OCI-LY3 (cell line): ENCODE measurements around the gene DAGLA.

ENCODE experiments used
- H2AFZ ChIP-seq: fragments of 200-600, 300-600 bp; shearing (Covaris generic); 2 replicates; pipeline ENCODE4 v1.6.0; 2014; ENCODE audit warnings: antibody characterized with exemption, low read depth, low read length
- H3K27ac ChIP-seq: fragments of 200-600, 300-600 bp; sonication (generic); 2 replicates; pipeline ENCODE4 v1.5.1; 2014; ENCODE audit warnings: mild to moderate bottlenecking, low read length, moderate library complexity, mixed read lengths
- H3K27me3 ChIP-seq: fragments of 200-600, 300-600 bp; sonication (generic); 2 replicates; pipeline ENCODE4 v1.6.1; 2014; ENCODE audit warnings: low read depth, low read length, mixed read lengths
- H3K36me3 ChIP-seq: fragments of 200-600, 300-600 bp; sonication (generic); replicated peaks from 2 replicates; pipeline ENCODE3; 2014; ENCODE audit warnings: low read depth, low read length, mixed read lengths
- H3K4me1 ChIP-seq: fragments of 300-600, 200-600 bp; sonication (generic); 2 replicates; pipeline ENCODE4 v1.6.1; 2014; ENCODE audit warnings: low read length, mixed read lengths
- H3K4me2 ChIP-seq: fragments of 200-600, 300-600 bp; sonication (generic); 2 replicates; pipeline ENCODE4 v1.6.1; 2014; ENCODE audit warnings: low read length, mixed read lengths
- H3K4me3 ChIP-seq: fragments of 300-600, 200-600 bp; sonication (generic); 2 replicates; pipeline ENCODE4 v1.5.1; 2014; ENCODE audit warnings: antibody characterized with exemption, mild to moderate bottlenecking, low read length, moderate library complexity
- H3K79me2 ChIP-seq: fragments of 300-600, 200-600 bp; shearing (Covaris generic); 2 replicates; pipeline ENCODE4 v1.6.1; 2014; ENCODE audit warnings: mild to moderate bottlenecking, low read length, mixed read lengths
- H3K9ac ChIP-seq: fragments of 300-600, 200-600 bp; shearing (Covaris generic); 2 replicates; pipeline ENCODE4 v1.6.0; 2014; ENCODE audit warnings: mild to moderate bottlenecking, low read length, moderate library complexity
- H3K9me3 ChIP-seq: fragments of 200-600, 300-600 bp; shearing (Covaris generic); 2 replicates; pipeline ENCODE4 v1.6.1; 2014; ENCODE audit warnings: low read length, mixed read lengths; ENCODE audit not compliant: insufficient read depth
- H4K20me1 ChIP-seq: fragments of 200-600, 300-600 bp; sonication (generic); 2 replicates; pipeline ENCODE4 v1.6.1; 2016; ENCODE audit warnings: low read length, mixed read lengths; ENCODE audit not compliant: insufficient read depth
- CTCF ChIP-seq: fragments of 200-600, 300-600 bp; sonication (generic); IDR thresholded peaks from 2 replicates; pipeline ENCODE4 v1.5.1; 2014; ENCODE audit warnings: antibody characterized with exemption, low read length, low read depth
- EZH2phosphoT487 ChIP-seq: fragments of 200-600 bp; shearing (Covaris generic); IDR thresholded peaks from 2 replicates; pipeline ENCODE4 v1.6.1; 2018; ENCODE audit warnings: antibody characterized with exemption, mixed run types, low read depth

The DAGLA gene

GRCh38 chr11:61686469-61686868 is 6.3 kb downstream of the DAGLA start:
- Histone ChIP-seq H3K4me3 (no peak overlapping the region), H3K79me2 (no peaks in the 10 kb centered on the region), H4K20me1 (no peaks in the 10 kb centered on the region), H3K27ac (no peak overlapping the region), H3K9me3 (no peaks in the 10 kb centered on the region), H3K9ac (no peak overlapping the region), H3K27me3 (peaks cover 51% of the 10 kb centered on the region), H3K4me1 (no peaks in the 10 kb centered on the region), H2AFZ (no peak overlapping the region), H3K4me2 (no peak overlapping the region), H3K36me3 (no peaks in the 10 kb centered on the region)
- TF ChIP-seq CTCF (no peak), EZH2phosphoT487 (no peak)

GRCh38 chr11:61687420-61687819 is 7.2 kb downstream of the DAGLA start:
- H2AFZ ChIP-seq = no peak overlapping the region
- peaks cover 42% of the 10 kb centered on the region for H3K27me3 ChIP-seq
- H3K27ac ChIP-seq = no peak overlapping the region
- no peaks in the 10 kb centered on the region for H3K4me1 ChIP-seq
- no peak for TF ChIP-seq CTCF
- TF ChIP-seq EZH2phosphoT487 = no peak
- H3K9me3 ChIP-seq = no peaks in the 10 kb centered on the region
- H3K4me2 ChIP-seq = no peak overlapping the region
- H3K79me2 ChIP-seq = no peaks in the 10 kb centered on the region
- no peaks in the 10 kb centered on the region for H4K20me1 ChIP-seq
- H3K36me3 ChIP-seq = no peaks in the 10 kb centered on the region
- H3K9ac ChIP-seq = no peak overlapping the region
- H3K4me3 ChIP-seq = no peak overlapping the region

- Histone ChIP-seq H3K9me3 (no peaks in the 10 kb centered on the region), H3K9ac (no peak overlapping the region), H3K36me3 (no peaks in the 10 kb centered on the region), H3K27me3 (peaks cover 31% of the 10 kb centered on the region), H3K79me2 (no peaks in the 10 kb centered on the region), H2AFZ (no peak overlapping the region), H3K4me1 (no peaks in the 10 kb centered on the region), H3K4me3 (no peak overlapping the region), H3K4me2 (no peak overlapping the region), H3K27ac (no peak overlapping the region), H4K20me1 (no peaks in the 10 kb centered on the region)
- TF ChIP-seq CTCF (no peak), EZH2phosphoT487 (no peak)
Measured at GRCh38 chr11:61688365-61689163, 8.4 kb downstream of the DAGLA start.

- H3K27me3 ChIP-seq = peaks cover 25% of the 10 kb centered on the region
- no peaks in the 10 kb centered on the region for H3K4me1 ChIP-seq
- no peak for TF ChIP-seq EZH2phosphoT487
- TF ChIP-seq CTCF = no peak
- no peak overlapping the region for H2AFZ ChIP-seq
- no peak overlapping the region for H3K4me3 ChIP-seq
- H3K9me3 ChIP-seq = no peaks in the 10 kb centered on the region
- H3K4me2 ChIP-seq = no peak overlapping the region
- no peak overlapping the region for H3K9ac ChIP-seq
- H3K36me3 ChIP-seq = no peaks in the 10 kb centered on the region
- no peaks in the 10 kb centered on the region for H4K20me1 ChIP-seq
- H3K27ac ChIP-seq = no peak overlapping the region
- no peaks in the 10 kb centered on the region for H3K79me2 ChIP-seq
Measured at GRCh38 chr11:61689164-61689496, 8.9 kb downstream of the DAGLA start.
